H1 (cell line): Measurements from ENCODE around the gene G6PC3. TPM values are rescaled to one million over a fixed set of nuclear protein-coding genes. Genes with fewer than 3 reads are reported as not detected.

Source experiments
- MAX ChIP-seq: IDR thresholded peaks from 2 replicates; pipeline ENCODE4 v1.6.1; 2012; ENCODE audit warnings: inconsistent platforms
- TCF12 ChIP-seq: IDR thresholded peaks from 2 replicates; pipeline ENCODE4 v1.6.1; 2011; ENCODE audit warnings: low read depth, mild to moderate bottlenecking, low read length
- polyA plus RNA-seq, 7 experiments: library from polyadenylated mRNA; depleted of rRNA in 3 of 7; stranded (reverse) in 5 of 7; unstranded in 2 of 7; fragments of >200 nt in 5 of 7; fragments of 200-250 nt in 2 of 7; gene quantifications; 1 replicate in 5 of 7; 2 replicates in 1 of 7; 4 replicates in 1 of 7; pipeline versions ENCODE4 v1.2.1 to v1.2.3, GENCODE V29; 2011 to 2013; ENCODE audit warnings: missing spikeins in 2 of 7, mixed read lengths in 2 of 7
- total RNA-seq: library from RNA; stranded (reverse); fragmentation: NEBNext Ultra II Directional; extraction: Animal tissue kit (Norgen Biotek cat#: 25700); gene quantifications from 2 replicates; pipeline ENCODE4 v1.2.1, GENCODE V29; 2021

G6PC3 gene
- total and polyA plus RNA-seq, 2 of the 8 experiments (the other 6 are each of a cell fraction or from before 2014, with no cell fraction given): 104 to 343 TPM

GRCh38 chr17:44077595-44077909 lies 7.0 kb downstream of the G6PC3 start (continued):
- TF ChIP-seq MAX (no peak), TCF12 (no peak)
